ENCODE results near the gene RPL11.
A peak's percentile ranks its signal among the peaks of the same experiment; 100 is the strongest.
"Not testable (repeated sequence)": the region's sequence is repeated elsewhere in the genome, so short reads cannot be mapped to it uniquely, and the experiment has no call there.

The RPL11 gene

GRCh38 chr1:23722652-23723051 is 31.0 kb downstream of the RPL11 start:
- no peak for DNase-seq (ENCODE audit: low spot score)
- TF ChIP-seq CTCF (IDR thresholded peaks at IDR 0.05; ENCODE audit: extremely low read depth, missing control alignments): no peak

GRCh38 chr1:23726686-23727085 is 35.1 kb downstream of the RPL11 start:
- no peak for TF ChIP-seq CTCF (IDR thresholded peaks at IDR 0.05; ENCODE audit: extremely low read depth, missing control alignments)
- DNase-seq (ENCODE audit: low spot score): no peak

GRCh38 chr1:23727362-23727811 is 35.8 kb downstream of the RPL11 start:
- no peak for TF ChIP-seq CTCF (IDR thresholded peaks at IDR 0.05; ENCODE audit: extremely low read depth, missing control alignments)
- DNase-seq (ENCODE audit: low spot score): peak; percentile 55

GRCh38 chr1:23732363-23733224 is 41.0 kb downstream of the RPL11 start:
- DNase-seq (ENCODE audit: low spot score): no peak

GRCh38 chr1:23733281-23733680 is 41.7 kb downstream of the RPL11 start:
- DNase-seq (ENCODE audit: low spot score): not testable (repeated sequence)

More at GRCh38 chr1:23732363-23733224, 41.0 kb downstream of the RPL11 start:
- no peak for TF ChIP-seq CTCF (IDR thresholded peaks at IDR 0.05; ENCODE audit: extremely low read depth, missing control alignments)

- no peak for DNase-seq (ENCODE audit: low spot score)
- TF ChIP-seq CTCF (IDR thresholded peaks at IDR 0.05; ENCODE audit: extremely low read depth, missing control alignments): no peak
These were observed 45.0 kb downstream of the RPL11 start for GRCh38 chr1:23736437-23737134.

GRCh38 chr1:23741609-23742008 is 50.0 kb downstream of the RPL11 start:
- no peak for DNase-seq (ENCODE audit: low spot score)
- TF ChIP-seq CTCF (IDR thresholded peaks at IDR 0.05; ENCODE audit: extremely low read depth, missing control alignments): no peak

Data from GM20000 (cell line).